ENCODE measurements around the gene ZNF407.

The ZNF407 gene

GRCh38 chr18:74595431-74595830 lies 2.2 kb upstream of the ZNF407 start:
- Histone ChIP-seq H3K27ac (ENCODE audit: extremely low read depth, low read depth, low read length) (no peak overlapping the region), H3K36me3 (ENCODE audit: control insufficient read depth in 2 of 2, insufficient read depth in 1 of 2, low read length in 2 of 2) (peaks cover 7% of the 10 kb centered on the region in 2 experiments; a peak in 2 of 3 replicates), H3K4me1 (ENCODE audit: control insufficient read depth, insufficient read depth, low read length) (peaks cover 5% of the 10 kb centered on the region; the same call in 1 of the 2 replicates), H3K9me3 (ENCODE audit: control insufficient read depth, insufficient read depth, low read depth, low read length) (no peaks in the 10 kb centered on the region), H3K4me3 (ENCODE audit: low read depth, low read length) (no peak overlapping the region)
- ChIA-PET POLR2A (no interaction called here), CTCF (interaction anchor here (0.6 to 0.7 kb wide), 2 partner anchors 1424 to 1533 kb away, joined by 3 to 4 read pairs; no protein-coding TSS in a partner anchor)
- TF ChIP-seq ZBTB8A (tag by site-specific recombination; IDR thresholded peaks at IDR 0.05) = no peak
- TF ChIP-seq ZNF561 (tag by site-specific recombination; IDR thresholded peaks at IDR 0.05; ENCODE audit: borderline replicate concordance) = no peak

GRCh38 chr18:74597034-74597661 lies 522 bp upstream of the ZNF407 start:
- ChIA-PET POLR2A (no interaction called here), CTCF (interaction anchor here (0.6 to 1.4 kb wide), 3 partner anchors 40 to 408 kb away, joined by 3 read pairs; no protein-coding TSS in a partner anchor)
- Histone ChIP-seq H3K9me3 (ENCODE audit: control insufficient read depth, insufficient read depth, low read depth, low read length) (no peaks in the 10 kb centered on the region), H3K36me3 (ENCODE audit: control insufficient read depth in 2 of 2, insufficient read depth in 1 of 2, low read length in 2 of 2) (peaks cover 7% of the 10 kb centered on the region in 2 experiments; a peak in 2 of 3 replicates), H3K4me3 (ENCODE audit: low read depth, low read length) (peak overlapping the region; percentile 81), H3K27ac (ENCODE audit: extremely low read depth, low read depth, low read length) (peak overlapping the region; percentile 92), H3K4me1 (ENCODE audit: control insufficient read depth, insufficient read depth, low read length) (peaks cover 5% of the 10 kb centered on the region; the same call in 1 of the 2 replicates)
- TF ChIP-seq KLF1 (tag by site-specific recombination; IDR thresholded peaks at IDR 0.05) (0 out of 2 replicates have a peak, but pooled peaks have one; percentile 18), TSHZ1 (tag by site-specific recombination; IDR thresholded peaks at IDR 0.05; ENCODE audit: borderline replicate concordance) (no peak), MEIS1 (CRISPR knock-in tag; IDR thresholded peaks at IDR 0.05; ENCODE audit: borderline replicate concordance) (no peak), ZNF426 (tag by site-specific recombination; IDR thresholded peaks at IDR 0.05) (no peak), SP7 (tag by site-specific recombination; IDR thresholded peaks at IDR 0.05) (peak; percentile 17; the same call in 1 of the 2 replicates), ZBTB17 (tag by site-specific recombination; IDR thresholded peaks at IDR 0.05) (peak; percentile 34), ZNF280D (tag by site-specific recombination; IDR thresholded peaks at IDR 0.05) (no peak), ZNF280C (tag by site-specific recombination; IDR thresholded peaks at IDR 0.05) (no peak), SP3 (tag by site-specific recombination; IDR thresholded peaks at IDR 0.05) (peak; percentile 56; the same call in 1 of the 2 replicates), ZSCAN4 (tag by site-specific recombination; IDR thresholded peaks at IDR 0.05) (no peak), ZNF747 (tag by site-specific recombination; IDR thresholded peaks at IDR 0.05) (no peak), PBX3 (CRISPR knock-in tag; IDR thresholded peaks at IDR 0.05) (no peak), KLF17 (tag by site-specific recombination; IDR thresholded peaks at IDR 0.05) (no peak), ZBTB48 (tag by site-specific recombination; IDR thresholded peaks at IDR 0.05) (peak; percentile 74; the same call in 1 of the 2 replicates), KLF9 (tag by site-specific recombination; IDR thresholded peaks at IDR 0.05; ENCODE audit: low read depth) (no peak), ZNF148 (tag by site-specific recombination; IDR thresholded peaks at IDR 0.05; ENCODE audit: borderline replicate concordance) (no peak)

Data from HEK293 (cell line).